Panc1 (cell line): ENCODE results near the gene SLC9B1.

Experiments used
- SIN3A ChIP-seq: IDR thresholded peaks from 2 replicates; pipeline ENCODE4 v1.6.1; 2012; ENCODE audit warnings: low read depth, mild to moderate bottlenecking, low read length, moderate library complexity, borderline replicate concordance; ENCODE audit not compliant: insufficient read depth
- TCF7L2 ChIP-seq: IDR thresholded peaks from 2 replicates; pipeline ENCODE4 v1.6.1; 2011; ENCODE audit warnings: mild to moderate bottlenecking, low read depth, low read length, inconsistent platforms
- TF ChIP-seq, protein P1 (sequence below): fragments of 450-650 bp; IDR thresholded peaks from 2 replicates; pipeline ENCODE4 v1.5.1; 2017; ENCODE audit warnings: mild to moderate bottlenecking
- TF ChIP-seq, protein P2 (sequence below), 2 experiments: IDR thresholded peaks; 2 replicates each; pipeline ENCODE4 v1.6.1; 2011 to 2012; ENCODE audit warnings: low read depth in 2 of 2, control low read depth in 1 of 2, low read length in 1 of 2, mild to moderate bottlenecking in 1 of 2, moderate library complexity in 1 of 2; ENCODE audit not compliant: insufficient read depth in 1 of 2

DNA sequence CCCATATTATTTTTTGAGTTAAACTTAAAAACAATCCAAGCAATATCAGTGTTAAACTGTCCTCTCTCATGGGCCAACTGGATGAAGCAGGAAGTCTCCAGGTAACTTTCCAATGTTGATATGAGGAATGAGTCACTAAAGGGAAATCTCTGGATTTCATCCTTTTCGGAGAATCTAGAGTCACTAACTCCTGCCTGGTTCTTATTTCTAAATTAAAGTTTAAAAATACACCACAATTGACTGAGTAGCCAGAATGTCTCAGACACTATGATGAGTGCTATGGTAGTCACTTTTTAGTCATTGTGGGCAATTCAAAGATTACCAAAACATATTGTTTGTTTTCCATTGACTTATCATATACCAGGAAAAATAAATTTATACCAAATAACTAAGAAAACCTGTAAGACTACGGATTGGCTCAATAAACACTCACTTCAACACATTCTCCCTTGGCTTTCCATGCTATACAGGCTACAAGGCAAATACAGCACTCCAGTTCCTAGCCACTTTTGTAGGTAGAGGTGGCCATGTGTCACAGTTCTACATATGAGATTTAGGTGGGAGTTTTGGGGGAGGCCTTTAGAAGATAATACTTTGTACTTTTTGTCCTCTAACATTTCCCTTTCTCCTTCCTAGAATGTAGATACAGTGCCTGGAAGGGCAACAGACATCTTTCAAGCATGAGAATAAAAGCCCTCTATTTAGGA lies 48.5 kb upstream of the SLC9B1 start:
- TF ChIP-seq SIN3A (no peak), TCF7L2 (no peak)
- TF ChIP-seq, protein P1, sequence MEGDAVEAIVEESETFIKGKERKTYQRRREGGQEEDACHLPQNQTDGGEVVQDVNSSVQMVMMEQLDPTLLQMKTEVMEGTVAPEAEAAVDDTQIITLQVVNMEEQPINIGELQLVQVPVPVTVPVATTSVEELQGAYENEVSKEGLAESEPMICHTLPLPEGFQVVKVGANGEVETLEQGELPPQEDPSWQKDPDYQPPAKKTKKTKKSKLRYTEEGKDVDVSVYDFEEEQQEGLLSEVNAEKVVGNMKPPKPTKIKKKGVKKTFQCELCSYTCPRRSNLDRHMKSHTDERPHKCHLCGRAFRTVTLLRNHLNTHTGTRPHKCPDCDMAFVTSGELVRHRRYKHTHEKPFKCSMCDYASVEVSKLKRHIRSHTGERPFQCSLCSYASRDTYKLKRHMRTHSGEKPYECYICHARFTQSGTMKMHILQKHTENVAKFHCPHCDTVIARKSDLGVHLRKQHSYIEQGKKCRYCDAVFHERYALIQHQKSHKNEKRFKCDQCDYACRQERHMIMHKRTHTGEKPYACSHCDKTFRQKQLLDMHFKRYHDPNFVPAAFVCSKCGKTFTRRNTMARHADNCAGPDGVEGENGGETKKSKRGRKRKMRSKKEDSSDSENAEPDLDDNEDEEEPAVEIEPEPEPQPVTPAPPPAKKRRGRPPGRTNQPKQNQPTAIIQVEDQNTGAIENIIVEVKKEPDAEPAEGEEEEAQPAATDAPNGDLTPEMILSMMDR: no peak
- TF ChIP-seq, protein P2, sequence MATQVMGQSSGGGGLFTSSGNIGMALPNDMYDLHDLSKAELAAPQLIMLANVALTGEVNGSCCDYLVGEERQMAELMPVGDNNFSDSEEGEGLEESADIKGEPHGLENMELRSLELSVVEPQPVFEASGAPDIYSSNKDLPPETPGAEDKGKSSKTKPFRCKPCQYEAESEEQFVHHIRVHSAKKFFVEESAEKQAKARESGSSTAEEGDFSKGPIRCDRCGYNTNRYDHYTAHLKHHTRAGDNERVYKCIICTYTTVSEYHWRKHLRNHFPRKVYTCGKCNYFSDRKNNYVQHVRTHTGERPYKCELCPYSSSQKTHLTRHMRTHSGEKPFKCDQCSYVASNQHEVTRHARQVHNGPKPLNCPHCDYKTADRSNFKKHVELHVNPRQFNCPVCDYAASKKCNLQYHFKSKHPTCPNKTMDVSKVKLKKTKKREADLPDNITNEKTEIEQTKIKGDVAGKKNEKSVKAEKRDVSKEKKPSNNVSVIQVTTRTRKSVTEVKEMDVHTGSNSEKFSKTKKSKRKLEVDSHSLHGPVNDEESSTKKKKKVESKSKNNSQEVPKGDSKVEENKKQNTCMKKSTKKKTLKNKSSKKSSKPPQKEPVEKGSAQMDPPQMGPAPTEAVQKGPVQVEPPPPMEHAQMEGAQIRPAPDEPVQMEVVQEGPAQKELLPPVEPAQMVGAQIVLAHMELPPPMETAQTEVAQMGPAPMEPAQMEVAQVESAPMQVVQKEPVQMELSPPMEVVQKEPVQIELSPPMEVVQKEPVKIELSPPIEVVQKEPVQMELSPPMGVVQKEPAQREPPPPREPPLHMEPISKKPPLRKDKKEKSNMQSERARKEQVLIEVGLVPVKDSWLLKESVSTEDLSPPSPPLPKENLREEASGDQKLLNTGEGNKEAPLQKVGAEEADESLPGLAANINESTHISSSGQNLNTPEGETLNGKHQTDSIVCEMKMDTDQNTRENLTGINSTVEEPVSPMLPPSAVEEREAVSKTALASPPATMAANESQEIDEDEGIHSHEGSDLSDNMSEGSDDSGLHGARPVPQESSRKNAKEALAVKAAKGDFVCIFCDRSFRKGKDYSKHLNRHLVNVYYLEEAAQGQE (IDR thresholded peaks at IDR 0.05; ENCODE audit: insufficient read depth in 1 of 2, low read depth in 2 of 2, low read length in 1 of 2): no peak
